Measurements from ENCODE around the gene TGFA. TPM values are rescaled to one million over a fixed set of nuclear protein-coding genes. Genes with fewer than 3 reads are reported as not detected.

Gene TGFA
- total and polyA plus RNA-seq, 2 donors (not counting 1 experiment from before 2014, with no cell fraction given): 0.06 TPM; not detected in 1

DNA sequence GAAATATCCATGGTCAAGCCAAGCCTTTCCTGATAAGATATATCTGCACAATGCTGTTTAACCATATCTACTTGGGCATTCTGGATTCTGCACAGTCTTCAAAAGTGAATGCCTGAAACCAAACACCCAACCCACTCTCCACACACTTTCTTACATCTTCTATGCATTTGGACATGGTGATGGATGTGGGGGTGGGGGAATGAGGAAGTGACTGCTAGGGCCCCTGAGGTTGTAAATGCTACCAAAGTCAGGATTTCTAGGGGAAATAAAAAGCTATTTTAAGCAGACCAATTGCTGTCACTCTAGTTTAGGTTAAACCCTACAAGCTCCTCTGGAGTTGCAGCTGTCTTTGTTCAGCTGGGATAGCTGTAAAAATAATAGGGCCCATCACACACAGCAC is 26.7 kb upstream of the TGFA start:
- no peaks in the 10 kb centered on the region for H3K79me2 ChIP-seq (ENCODE audit: control insufficient read depth, insufficient read depth, low read length)
- H3K27me3 ChIP-seq (ENCODE audit: control insufficient read depth, insufficient read depth, low read length): no peaks in the 10 kb centered on the region
- no peak overlapping the region for H2AFZ ChIP-seq (ENCODE audit: low read length)
- no peaks in the 10 kb centered on the region for H4K20me1 ChIP-seq (ENCODE audit: control insufficient read depth, extremely low read depth, insufficient read depth, low read length)
- no peaks in the 10 kb centered on the region for H3K4me1 ChIP-seq (ENCODE audit: control insufficient read depth, extremely low read depth, insufficient read depth, low read length)
- no peak for TF ChIP-seq EZH2 (IDR thresholded peaks at IDR 0.05; ENCODE audit: low read length, missing control alignments)
- TF ChIP-seq CTCF (conservative IDR thresholded peaks at IDR 0.05 in 1 of 2, IDR thresholded peaks at IDR 0.05 in 1 of 2; ENCODE audit: low read depth in 1 of 2, low read length in 2 of 2): no peak
- no peak overlapping the region for H3K4me2 ChIP-seq (ENCODE audit: extremely low read depth, insufficient read depth, low read length)
- no peak overlapping the region for H3K27ac ChIP-seq (ENCODE audit: insufficient read depth, low read length)
- H3K36me3 ChIP-seq (ENCODE audit: control insufficient read depth, insufficient read depth, low read length): no peaks in the 10 kb centered on the region
- no peaks in the 10 kb centered on the region for H3K9me3 ChIP-seq (ENCODE audit: control insufficient read depth, insufficient read depth, low read depth, low read length)
- no peak overlapping the region for H3K9ac ChIP-seq (ENCODE audit: insufficient read depth, low read length)
- H3K4me3 ChIP-seq (replicated peaks in 1 of 4; ENCODE audit: control extremely low read depth in 1 of 4, insufficient read depth in 1 of 4, low read depth in 3 of 4, low read length in 4 of 4): no peak overlapping the region
- DNase-seq (ENCODE audit: low read depth in 2 of 2): no peak

GRCh38 chr2:70574618-70575017 is 21.0 kb upstream of the TGFA start:
- no peak overlapping the region for H2AFZ ChIP-seq (ENCODE audit: low read length)
- TF ChIP-seq EZH2 (IDR thresholded peaks at IDR 0.05; ENCODE audit: low read length, missing control alignments) (no peak), CTCF (conservative IDR thresholded peaks at IDR 0.05 in 1 of 2, IDR thresholded peaks at IDR 0.05 in 1 of 2; ENCODE audit: low read depth in 1 of 2, low read length in 2 of 2) (no peak)
- no peak overlapping the region for H3K4me3 ChIP-seq (replicated peaks in 1 of 4; ENCODE audit: control extremely low read depth in 1 of 4, insufficient read depth in 1 of 4, low read depth in 3 of 4, low read length in 4 of 4)
- no peaks in the 10 kb centered on the region for H4K20me1 ChIP-seq (ENCODE audit: control insufficient read depth, extremely low read depth, insufficient read depth, low read length)
- H3K79me2 ChIP-seq (ENCODE audit: control insufficient read depth, insufficient read depth, low read length): no peaks in the 10 kb centered on the region
- H3K36me3 ChIP-seq (ENCODE audit: control insufficient read depth, insufficient read depth, low read length): no peaks in the 10 kb centered on the region
- no peaks in the 10 kb centered on the region for H3K4me1 ChIP-seq (ENCODE audit: control insufficient read depth, extremely low read depth, insufficient read depth, low read length)
- H3K27ac ChIP-seq (ENCODE audit: insufficient read depth, low read length): no peak overlapping the region
- no peak overlapping the region for H3K9ac ChIP-seq (ENCODE audit: insufficient read depth, low read length)
- H3K9me3 ChIP-seq (ENCODE audit: control insufficient read depth, insufficient read depth, low read depth, low read length): no peaks in the 10 kb centered on the region
- H3K4me2 ChIP-seq (ENCODE audit: extremely low read depth, insufficient read depth, low read length): no peak overlapping the region
- peaks cover 4% of the 10 kb centered on the region for H3K27me3 ChIP-seq (ENCODE audit: control insufficient read depth, insufficient read depth, low read length)
- peak in 1 of 2 donors; percentile 14 for DNase-seq (ENCODE audit: low read depth in 2 of 2)

DNA sequence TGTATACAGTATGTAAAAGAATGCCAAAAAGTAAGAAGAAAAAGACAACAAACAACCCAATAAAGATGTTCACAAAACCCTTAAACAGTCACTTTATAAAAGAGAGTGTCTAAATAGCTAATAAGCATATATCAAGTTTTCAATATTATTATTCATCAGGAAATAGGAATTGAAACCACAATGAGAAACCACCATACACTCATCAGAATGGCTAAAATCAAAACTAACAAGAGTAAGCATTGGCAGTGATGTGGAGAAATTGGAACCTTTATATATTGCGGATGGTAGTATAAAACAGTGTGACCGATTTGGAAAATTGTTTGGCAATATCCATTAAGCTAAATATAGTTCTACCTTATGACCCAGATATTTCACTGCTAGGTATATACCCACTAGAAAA is 20.5 kb upstream of the TGFA start:
- Histone ChIP-seq H3K4me1 (ENCODE audit: control insufficient read depth, extremely low read depth, insufficient read depth, low read length) (no peaks in the 10 kb centered on the region), H3K27me3 (ENCODE audit: control insufficient read depth, insufficient read depth, low read length) (peaks cover 4% of the 10 kb centered on the region), H4K20me1 (ENCODE audit: control insufficient read depth, extremely low read depth, insufficient read depth, low read length) (no peaks in the 10 kb centered on the region), H2AFZ (ENCODE audit: low read length) (no peak overlapping the region), H3K9ac (ENCODE audit: insufficient read depth, low read length) (no peak overlapping the region), H3K4me3 (replicated peaks in 1 of 4; ENCODE audit: control extremely low read depth in 1 of 4, insufficient read depth in 1 of 4, low read depth in 3 of 4, low read length in 4 of 4) (no peak overlapping the region), H3K4me2 (ENCODE audit: extremely low read depth, insufficient read depth, low read length) (no peak overlapping the region), H3K9me3 (ENCODE audit: control insufficient read depth, insufficient read depth, low read depth, low read length) (no peaks in the 10 kb centered on the region), H3K79me2 (ENCODE audit: control insufficient read depth, insufficient read depth, low read length) (no peaks in the 10 kb centered on the region), H3K36me3 (ENCODE audit: control insufficient read depth, insufficient read depth, low read length) (no peaks in the 10 kb centered on the region), H3K27ac (ENCODE audit: insufficient read depth, low read length) (no peak overlapping the region)
- TF ChIP-seq CTCF (conservative IDR thresholded peaks at IDR 0.05 in 1 of 2, IDR thresholded peaks at IDR 0.05 in 1 of 2; ENCODE audit: low read depth in 1 of 2, low read length in 2 of 2) (no peak), EZH2 (IDR thresholded peaks at IDR 0.05; ENCODE audit: low read length, missing control alignments) (no peak)
- no peak for DNase-seq (ENCODE audit: low read depth in 2 of 2)

All from fibroblast of lung (primary cell).